Activated CD4-positive, CD25-positive, alpha-beta regulatory T cell treated with anti-CD3 and anti-CD28 coated beads, Interleukin-2, amount 50 U/mL, for 16 hours (primary cell): ENCODE measurements around the gene SST.

Source experiments
- DNase-seq: peaks from one replicate; pipeline ENCODE4 v3.0.0-alpha.2; 2020; ENCODE audit warnings: low read depth, low spot score

The SST gene

DNA sequence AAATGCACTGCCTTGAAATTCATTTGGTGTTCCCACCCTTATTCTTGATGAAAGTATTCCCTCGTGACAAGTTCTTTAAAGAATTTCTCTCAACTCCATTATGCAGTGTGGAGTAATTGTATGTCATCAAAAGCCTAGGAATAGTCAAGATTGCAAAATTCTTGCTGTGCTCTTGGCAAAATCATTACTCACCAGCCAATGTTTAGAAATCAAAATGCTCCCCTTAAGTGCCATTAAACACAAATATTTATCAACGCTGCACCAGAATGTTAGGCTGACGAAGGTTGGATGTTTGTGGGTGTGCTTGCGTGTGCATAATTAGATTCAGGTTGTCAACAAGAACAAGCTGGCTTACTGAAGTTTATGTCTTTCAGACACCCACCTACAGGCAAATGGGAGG, 40.5 kb downstream of the SST start:
- DNase-seq = no peak

DNA sequence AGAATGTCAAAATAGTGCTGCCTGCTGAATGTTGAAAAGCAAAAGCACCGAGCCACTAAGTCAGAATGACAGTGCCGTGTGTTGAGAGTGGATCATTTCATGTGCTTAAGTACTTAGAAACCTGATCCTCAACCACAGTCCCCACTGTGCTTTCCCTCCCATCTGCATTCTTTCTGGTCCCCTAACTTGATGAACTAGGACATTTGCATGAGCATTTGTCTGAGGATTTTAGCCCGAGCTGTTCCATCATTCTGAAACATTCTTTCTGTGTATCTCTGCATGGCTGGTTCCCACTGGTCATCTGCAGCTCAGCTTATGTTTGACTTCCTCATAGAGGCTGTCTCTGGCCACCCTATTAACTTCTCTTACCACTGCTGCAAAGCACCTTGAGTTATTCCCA, 42.0 kb downstream of the SST start:
- no peak for DNase-seq

DNA sequence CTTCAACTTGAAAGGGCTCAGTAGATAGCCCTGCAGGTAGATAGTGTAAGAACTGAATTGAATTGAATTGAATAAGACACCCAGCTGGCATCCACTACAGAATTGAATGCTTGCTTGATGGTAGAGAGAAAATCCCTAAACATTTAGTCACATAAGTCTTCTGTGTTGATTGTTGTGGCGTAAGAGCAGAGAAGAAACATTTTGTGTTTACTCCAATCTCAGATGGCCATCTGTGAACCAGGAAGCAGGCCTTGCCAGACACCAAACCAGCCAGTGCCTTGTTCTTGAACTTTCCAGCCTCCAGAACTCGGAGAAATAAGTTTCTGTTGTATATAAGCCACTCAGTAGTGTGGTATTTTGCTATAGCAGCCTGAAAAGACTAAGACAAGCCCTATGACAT, 43.6 kb downstream of the SST start:
- DNase-seq = no peak

DNA sequence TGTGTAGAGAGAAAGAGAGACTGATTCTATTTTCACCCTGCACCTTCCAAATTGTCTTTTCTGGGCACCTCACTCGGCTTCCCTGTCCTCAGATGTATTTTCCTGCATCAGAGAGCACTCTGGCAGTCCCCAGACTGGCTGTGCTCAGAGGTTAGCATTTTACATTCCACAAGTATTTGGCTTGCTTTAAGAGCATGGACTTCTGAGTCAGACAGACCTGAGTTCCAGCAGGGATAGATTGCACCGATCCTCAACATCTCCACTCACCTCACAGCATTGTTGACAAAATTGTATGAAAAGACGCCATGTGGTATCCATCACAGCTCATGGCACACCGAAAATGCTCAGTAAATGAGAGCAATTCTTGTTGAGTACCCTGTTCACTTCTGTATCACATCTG, 45.6 kb downstream of the SST start:
- DNase-seq = no peak

DNA sequence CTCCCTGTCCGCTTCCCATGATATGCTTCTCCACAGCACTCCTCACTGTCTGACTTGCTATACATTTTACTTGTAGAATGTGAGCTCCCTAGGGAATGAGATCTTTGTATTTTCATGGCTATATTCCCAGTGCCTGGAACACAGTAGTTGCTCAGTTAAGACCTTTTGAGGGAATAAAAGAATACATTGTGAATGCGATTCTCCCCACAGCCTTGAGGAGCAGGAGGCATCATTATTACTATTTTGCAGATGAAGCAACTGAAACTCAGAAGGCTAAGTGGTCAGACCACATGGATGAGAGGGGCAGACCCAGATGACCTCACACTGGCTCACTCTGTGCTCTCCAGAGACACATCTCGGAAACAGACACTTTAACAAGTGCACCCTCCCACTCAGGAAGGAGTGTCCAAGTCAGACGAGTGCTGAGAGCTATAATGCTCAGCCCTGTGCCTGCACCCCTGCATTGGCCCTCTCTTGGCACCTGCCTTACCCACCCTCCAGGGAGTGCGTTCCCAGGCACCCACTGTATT, 46.8 kb downstream of the SST start:
- DNase-seq = no peak

DNA sequence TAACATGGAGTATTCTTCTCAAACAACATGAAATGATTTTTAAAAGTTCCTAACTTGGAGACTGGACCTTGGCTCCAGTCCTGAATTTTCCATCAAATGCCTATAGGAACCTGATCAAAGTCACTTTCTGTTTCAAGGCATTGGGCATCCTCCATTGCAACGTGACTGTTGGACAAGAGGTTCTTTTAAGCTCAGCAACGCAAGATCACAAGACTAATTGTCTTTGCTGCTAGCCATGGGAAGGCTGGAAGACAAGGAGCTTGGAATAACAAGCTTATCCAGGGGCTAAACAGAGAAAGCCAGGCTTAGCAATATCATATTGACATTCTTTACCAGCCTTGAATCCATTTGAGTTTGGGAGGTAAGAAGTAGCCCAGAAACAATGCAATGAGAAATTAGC, 48.3 kb downstream of the SST start:
- DNase-seq = no peak

DNA sequence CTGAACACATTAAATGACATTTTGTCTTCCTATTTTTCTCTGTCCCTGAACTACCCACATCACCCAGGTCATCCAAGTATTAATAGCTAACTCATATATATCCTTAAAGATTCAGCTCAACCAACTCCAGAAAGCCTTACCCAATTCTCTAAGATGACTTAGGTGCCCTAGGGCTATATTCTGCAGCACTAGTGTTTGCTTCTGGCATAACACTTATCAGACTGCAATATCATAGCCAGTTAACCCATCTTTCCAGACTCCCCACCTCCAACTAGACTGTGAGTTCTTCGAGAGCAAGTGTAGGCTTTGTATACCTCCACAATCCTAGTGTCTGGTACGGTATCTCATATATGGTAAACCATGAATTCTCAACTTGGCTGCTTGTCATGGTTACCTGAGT, 50.7 kb downstream of the SST start:
- no peak for DNase-seq
